Left lung (tissue), 10 donors: ENCODE measurements around the gene ZNF526. TPM values are rescaled to one million over a fixed set of nuclear protein-coding genes. Genes with fewer than 3 reads are reported as not detected.

Source experiments
- ATAC-seq: fragments of 200-7000 bp; cut with Tn5 transposase; one replicate; pipeline ENCODE4 v1.9.1; 2020; ENCODE audit warnings: moderate library complexity
- DNase-seq, 4 donors: peaks; one replicate each; pipeline ENCODE4 v3.0.0-alpha.2; 2013 to 2020
- H3K27ac ChIP-seq, 2 donors: fragments of 200-600 bp; sonication (generic) in 1 of 2; one replicate each; pipeline versions ENCODE4 v1.5.0 to v1.8.0; 2020 to 2021
- H3K27me3 ChIP-seq, 2 donors: fragments of 200-600 bp; sonication (generic) in 1 of 2; one replicate each; pipeline versions ENCODE4 v1.5.0 to v1.8.0; 2020 to 2021
- H3K36me3 ChIP-seq, 2 donors: fragments of 200-600 bp; sonication (generic) in 1 of 2; one replicate each; pipeline versions ENCODE4 v1.5.0 to v1.8.0; 2020 to 2021
- H3K4me1 ChIP-seq, 2 donors: fragments of 200-600 bp; one replicate each; pipeline ENCODE4 v1.8.0; 2021
- H3K4me3 ChIP-seq, 2 donors: fragments of 200-600 bp; sonication (generic) in 1 of 2; one replicate each; pipeline versions ENCODE4 v1.5.0 to v1.8.0; 2020 to 2021; ENCODE audit warnings: mild to moderate bottlenecking in 1 of 2
- H3K9me3 ChIP-seq, 2 donors: fragments of 200-600 bp; sonication (generic) in 1 of 2; one replicate each; pipeline versions ENCODE4 v1.5.0 to v1.8.0; 2020 to 2021
- CTCF ChIP-seq, 2 donors: fragments of 200-600 bp; sonication (generic) in 1 of 2; IDR thresholded peaks; one replicate each; pipeline versions ENCODE4 v1.5.0 to v1.8.0; 2021; ENCODE audit warnings: antibody characterized with exemption in 2 of 2
- intact Hi-C, 2 donors: fragments of 100-400 bp; cut with DNase I; formaldehyde crosslinking; loops; one replicate each; pipeline versions ENCODE4 v1.11.2 to v1.14.2; 2022
- polyA plus RNA-seq, 6 donors: library from polyadenylated mRNA; unstranded; fragments of 120-200 nt; gene quantifications; one replicate each; pipeline ENCODE4 v1.2.1, GENCODE V29; 2013; ENCODE audit not compliant: insufficient read length in 6 of 6
- total RNA-seq, 2 donors: library from RNA; stranded (reverse); fragmentation: NEBNext Ultra II Directional; extraction: Animal tissue kit (Norgen Biotek cat#: 25700); gene quantifications; one replicate each; pipeline ENCODE4 v1.2.1, GENCODE V29; 2021
- donor health status: DM: no; HTN: yes; CAD: no.
- donor health status: DM: no; HTN: no; CAD: no.

Gene ZNF526
- total and polyA plus RNA-seq, 8 donors: 8.1 to 12.7 (median 9.1) TPM

- Histone ChIP-seq H3K36me3 (peaks cover 0 to 43% of the 10 kb centered on the region in 2 donors), H3K9me3 (no peaks in the 10 kb centered on the region), H3K4me3 (no peak overlapping the region), H3K27ac (no peak overlapping the region), H3K27me3 (no peaks in the 10 kb centered on the region), H3K4me1 (peaks cover 43 to 70% of the 10 kb centered on the region in 2 donors)
- no peak for ATAC-seq
- no peak for DNase-seq
- no peak for TF ChIP-seq CTCF (IDR thresholded peaks at IDR 0.05)
- intact Hi-C loops: no loop called here
These were observed 55.4 kb downstream of the ZNF526 start for GRCh38 chr19:42275517-42275916.

- peaks cover 0 to 43% of the 10 kb centered on the region in 2 donors for H3K36me3 ChIP-seq
These were observed 56.2 kb downstream of the ZNF526 start for GRCh38 chr19:42276284-42276683.

GRCh38 chr19:42276821-42277220, 56.7 kb downstream of the ZNF526 start:
- ATAC-seq: no peak
- H3K4me1 ChIP-seq: peaks cover 45 to 70% of the 10 kb centered on the region in 2 donors

More at GRCh38 chr19:42276284-42276683, 56.2 kb downstream of the ZNF526 start:
- ATAC-seq: no peak
- Histone ChIP-seq H3K4me3 (no peak overlapping the region), H3K27me3 (no peaks in the 10 kb centered on the region), H3K27ac (peak overlapping the region; percentile 23 to 26), H3K9me3 (no peaks in the 10 kb centered on the region), H3K4me1 (peaks cover 40 to 70% of the 10 kb centered on the region in 2 donors)
- TF ChIP-seq CTCF (IDR thresholded peaks at IDR 0.05): no peak
- intact Hi-C loops: no loop called here
- DNase-seq: no peak

More at GRCh38 chr19:42276821-42277220, 56.7 kb downstream of the ZNF526 start:
- DNase-seq: no peak
- TF ChIP-seq CTCF (IDR thresholded peaks at IDR 0.05): no peak
- intact Hi-C loops: no loop called here
- Histone ChIP-seq H3K9me3 (no peaks in the 10 kb centered on the region), H3K4me3 (no peak overlapping the region), H3K27me3 (no peaks in the 10 kb centered on the region), H3K27ac (peak overlapping the region in 1 of 2 donors; percentile 89), H3K36me3 (peaks cover 0 to 40% of the 10 kb centered on the region in 2 donors)

Other genes starting within 250 kb of the ZNF526 start
- not detected for gene ATP1A3, start 226.1 kb upstream of the ZNF526 start, total RNA-seq
- under 1 TPM in 5 of 6 donors, not detected in 1; 0.20 to 0.86 (median 0.40) TPM for gene ATP1A3, start 226.1 kb upstream of the ZNF526 start, polyA plus RNA-seq
- gene GRIK5, start 150.1 kb upstream of the ZNF526 start, total RNA-seq: under 1 TPM; 0.29 to 0.81 TPM
- gene GRIK5, start 150.1 kb upstream of the ZNF526 start, polyA plus RNA-seq: 10 to 100 TPM in 1 of 6 donors, 1 to 10 TPM in 5; 4.6 to 11.6 (median 5.4) TPM
- gene ZNF574, start 144.1 kb upstream of the ZNF526 start, total RNA-seq: 10 to 100 TPM in 1 of 2 donors, 1 to 10 TPM in 1; 9.4 to 11.2 TPM
- 10 to 100 TPM; 10.6 to 15.4 (median 13.5) TPM for gene ZNF574, start 144.1 kb upstream of the ZNF526 start, polyA plus RNA-seq
- 10 to 100 TPM in 1 of 2 donors, 1 to 10 TPM in 1; 2.0 to 10.0 TPM for gene POU2F2, start 87.9 kb upstream of the ZNF526 start, total RNA-seq
- 1 to 10 TPM in 5 of 6 donors, under 1 TPM in 1; 0.87 to 1.7 (median 1.4) TPM for gene POU2F2, start 87.9 kb upstream of the ZNF526 start, polyA plus RNA-seq
- gene DEDD2, start 2.6 kb upstream of the ZNF526 start, total RNA-seq: 10 to 100 TPM; 22.7 to 34.8 TPM
- gene DEDD2, start 2.6 kb upstream of the ZNF526 start, polyA plus RNA-seq: 10 to 100 TPM; 15.7 to 21.4 (median 20.3) TPM
- gene GSK3A, start 22.3 kb downstream of the ZNF526 start, total RNA-seq: 10 to 100 TPM; 33.4 to 40.3 TPM
- gene GSK3A, start 22.3 kb downstream of the ZNF526 start, polyA plus RNA-seq: 10 to 100 TPM; 56.5 to 67.4 (median 61.4) TPM
- 10 to 100 TPM; 47.0 to 55.0 TPM for gene ERF, start 34.8 kb downstream of the ZNF526 start, total RNA-seq
- gene ERF, start 34.8 kb downstream of the ZNF526 start, polyA plus RNA-seq: 10 to 100 TPM; 42.9 to 56.4 (median 48.9) TPM
- 10 to 100 TPM; 59.8 to 76.1 TPM for gene CIC, start 48.9 kb downstream of the ZNF526 start, total RNA-seq
- 10 to 100 TPM; 37.2 to 66.3 (median 51.8) TPM for gene CIC, start 48.9 kb downstream of the ZNF526 start, polyA plus RNA-seq
- gene PRR19, start 81.8 kb downstream of the ZNF526 start, total RNA-seq: 1 to 10 TPM; 1.1 TPM
- gene PRR19, start 81.8 kb downstream of the ZNF526 start, polyA plus RNA-seq: 1 to 10 TPM; 1.2 to 2.6 (median 1.7) TPM
- gene PAFAH1B3, start 82.3 kb downstream of the ZNF526 start, total RNA-seq: 10 to 100 TPM; 25.0 to 25.7 TPM
- 100 to 1,000 TPM in 1 of 6 donors, 10 to 100 TPM in 5; 81.5 to 102 (median 90.7) TPM for gene PAFAH1B3, start 82.3 kb downstream of the ZNF526 start, polyA plus RNA-seq
- gene TMEM145, start 93.0 kb downstream of the ZNF526 start, total RNA-seq: under 1 TPM; 0.21 to 0.32 TPM
- gene TMEM145, start 93.0 kb downstream of the ZNF526 start, polyA plus RNA-seq: 1 to 10 TPM in 4 of 6 donors, under 1 TPM in 2; 0.50 to 1.6 (median 1.1) TPM
- gene MEGF8, start 105.3 kb downstream of the ZNF526 start, total RNA-seq: 10 to 100 TPM; 15.7 to 24.9 TPM
- gene MEGF8, start 105.3 kb downstream of the ZNF526 start, polyA plus RNA-seq: 10 to 100 TPM; 25.7 to 38.9 (median 37.8) TPM
- 1 to 10 TPM; 1.2 to 3.2 TPM for gene CNFN, start 170.0 kb downstream of the ZNF526 start, total RNA-seq
- gene CNFN, start 170.0 kb downstream of the ZNF526 start, polyA plus RNA-seq: under 1 TPM in 5 of 6 donors, not detected in 1; 0.32 to 0.97 (median 0.52) TPM
- 1 to 10 TPM; 4.0 to 5.9 TPM for gene LIPE, start 207.1 kb downstream of the ZNF526 start, total RNA-seq
- gene LIPE, start 207.1 kb downstream of the ZNF526 start, polyA plus RNA-seq: 10 to 100 TPM in 3 of 6 donors, 1 to 10 TPM in 3; 8.8 to 11.0 (median 10.1) TPM
- gene CXCL17, start 222.6 kb downstream of the ZNF526 start, total RNA-seq: 100 to 1,000 TPM; 162 to 257 TPM
- gene CXCL17, start 222.6 kb downstream of the ZNF526 start, polyA plus RNA-seq: 10 to 100 TPM in 4 of 6 donors, 1 to 10 TPM in 2; 8.5 to 18.0 (median 13.1) TPM